ENCODE results near the gene BCL2.

The BCL2 gene

GRCh38 chr18:63109802-63110201 is 209.8 kb downstream of the BCL2 start:
- CTCF ChIA-PET: no interaction called here
- no peak overlapping the region for H3K4me3 ChIP-seq (ENCODE audit: control insufficient read depth in 1 of 7, extremely low read depth in 1 of 7, insufficient read depth in 4 of 7, low read depth in 2 of 7, low read length in 6 of 7)
- no peak for DNase-seq
- peaks cover 0 to 12% (median 0%) of the 10 kb centered on the region in 5 experiments for H3K9me3 ChIP-seq (ENCODE audit: control extremely low read depth in 1 of 5, control insufficient read depth in 4 of 5, insufficient read depth in 2 of 5, low read depth in 1 of 5, low read length in 4 of 5)
- H3K27me3 ChIP-seq (replicated peaks in 2 of 5; ENCODE audit: control insufficient read depth in 4 of 5, insufficient read depth in 5 of 5, low read length in 4 of 5): no peaks in the 10 kb centered on the region
- 98% methylated on average over 3 of the region's 4 CpGs for WGBS (ENCODE audit: insufficient coverage)
- peaks cover 16 to 45% (median 31%) of the 10 kb centered on the region in 4 experiments for H3K4me1 ChIP-seq (ENCODE audit: control extremely low read depth in 1 of 4, control insufficient read depth in 4 of 4, insufficient read depth in 4 of 4, low read length in 3 of 4)
- peaks cover 0 to 3% (median 0%) of the 10 kb centered on the region in 4 experiments for H3K36me3 ChIP-seq (ENCODE audit: control insufficient read depth in 4 of 4, insufficient read depth in 4 of 4, low read length in 3 of 4)
- POLR2A ChIA-PET: no interaction called here
- no peak overlapping the region for H3K27ac ChIP-seq (ENCODE audit: insufficient read depth in 1 of 2, low read depth in 1 of 2, low read length in 2 of 2, poor library complexity in 1 of 2, severe bottlenecking in 2 of 2)

- DNase-seq: no peak
- Histone ChIP-seq H3K4me3 (ENCODE audit: control insufficient read depth in 1 of 7, extremely low read depth in 1 of 7, insufficient read depth in 4 of 7, low read depth in 2 of 7, low read length in 6 of 7) (no peak overlapping the region), H3K27me3 (replicated peaks in 2 of 5; ENCODE audit: control insufficient read depth in 4 of 5, insufficient read depth in 5 of 5, low read length in 4 of 5) (no peaks in the 10 kb centered on the region), H3K36me3 (ENCODE audit: control insufficient read depth in 4 of 4, insufficient read depth in 4 of 4, low read length in 3 of 4) (peaks cover 0 to 3% (median 0%) of the 10 kb centered on the region in 4 experiments), H3K9me3 (ENCODE audit: control extremely low read depth in 1 of 5, control insufficient read depth in 4 of 5, insufficient read depth in 2 of 5, low read depth in 1 of 5, low read length in 4 of 5) (peaks cover 0 to 11% (median 0%) of the 10 kb centered on the region in 5 experiments), H3K4me1 (ENCODE audit: control extremely low read depth in 1 of 4, control insufficient read depth in 4 of 4, insufficient read depth in 4 of 4, low read length in 3 of 4) (peaks cover 15 to 39% (median 25%) of the 10 kb centered on the region in 4 experiments), H3K27ac (ENCODE audit: insufficient read depth in 1 of 2, low read depth in 1 of 2, low read length in 2 of 2, poor library complexity in 1 of 2, severe bottlenecking in 2 of 2) (no peak overlapping the region)
- 93% methylated on average over 3 of the region's 5 CpGs for WGBS (ENCODE audit: insufficient coverage)
- ChIA-PET POLR2A (no interaction called here), CTCF (no interaction called here)
These were observed 210.5 kb downstream of the BCL2 start for GRCh38 chr18:63109022-63109421.

GRCh38 chr18:63107931-63108330 is 211.6 kb downstream of the BCL2 start:
- Histone ChIP-seq H3K4me1 (ENCODE audit: control extremely low read depth in 1 of 4, control insufficient read depth in 4 of 4, insufficient read depth in 4 of 4, low read length in 3 of 4) (peaks cover 10 to 35% (median 20%) of the 10 kb centered on the region in 4 experiments), H3K36me3 (ENCODE audit: control insufficient read depth in 4 of 4, insufficient read depth in 4 of 4, low read length in 3 of 4) (peaks cover 0 to 3% (median 0%) of the 10 kb centered on the region in 4 experiments), H3K27me3 (replicated peaks in 2 of 5; ENCODE audit: control insufficient read depth in 4 of 5, insufficient read depth in 5 of 5, low read length in 4 of 5) (no peaks in the 10 kb centered on the region), H3K4me3 (ENCODE audit: control insufficient read depth in 1 of 7, extremely low read depth in 1 of 7, insufficient read depth in 4 of 7, low read depth in 2 of 7, low read length in 6 of 7) (no peak overlapping the region), H3K9me3 (ENCODE audit: control extremely low read depth in 1 of 5, control insufficient read depth in 4 of 5, insufficient read depth in 2 of 5, low read depth in 1 of 5, low read length in 4 of 5) (peaks cover 0 to 6% (median 0%) of the 10 kb centered on the region in 5 experiments), H3K27ac (ENCODE audit: insufficient read depth in 1 of 2, low read depth in 1 of 2, low read length in 2 of 2, poor library complexity in 1 of 2, severe bottlenecking in 2 of 2) (no peak overlapping the region)
- DNase-seq: peak in 2 of 3 donors; percentile 35 to 42
- ChIA-PET CTCF (interaction anchor here (1.2 kb wide), 1 partner anchor 33 kb away, joined by 3 read pairs; no protein-coding TSS in a partner anchor), POLR2A (no interaction called here)
- WGBS (ENCODE audit: insufficient coverage): 78% methylated on average over 7 of the region's 7 CpGs

- WGBS (ENCODE audit: insufficient coverage): 93% methylated on average over 3 of the region's 6 CpGs
- Histone ChIP-seq H3K4me3 (ENCODE audit: control insufficient read depth in 1 of 7, extremely low read depth in 1 of 7, insufficient read depth in 4 of 7, low read depth in 2 of 7, low read length in 6 of 7) (no peak overlapping the region), H3K9me3 (ENCODE audit: control extremely low read depth in 1 of 5, control insufficient read depth in 4 of 5, insufficient read depth in 2 of 5, low read depth in 1 of 5, low read length in 4 of 5) (peaks cover 0 to 6% (median 0%) of the 10 kb centered on the region in 5 experiments), H3K27me3 (replicated peaks in 2 of 5; ENCODE audit: control insufficient read depth in 4 of 5, insufficient read depth in 5 of 5, low read length in 4 of 5) (no peaks in the 10 kb centered on the region), H3K4me1 (ENCODE audit: control extremely low read depth in 1 of 4, control insufficient read depth in 4 of 4, insufficient read depth in 4 of 4, low read length in 3 of 4) (peaks cover 10 to 31% (median 17%) of the 10 kb centered on the region in 4 experiments), H3K27ac (ENCODE audit: insufficient read depth in 1 of 2, low read depth in 1 of 2, low read length in 2 of 2, poor library complexity in 1 of 2, severe bottlenecking in 2 of 2) (no peak overlapping the region), H3K36me3 (ENCODE audit: control insufficient read depth in 4 of 4, insufficient read depth in 4 of 4, low read length in 3 of 4) (peaks cover 0 to 3% (median 0%) of the 10 kb centered on the region in 4 experiments)
- ChIA-PET CTCF (interaction anchor here (0.6 to 1.2 kb wide), 2 partner anchors 13 to 32 kb away, joined by 3 read pairs; no protein-coding TSS in a partner anchor), POLR2A (no interaction called here)
- no peak for DNase-seq
These were observed 212.3 kb downstream of the BCL2 start for GRCh38 chr18:63107171-63107845.

GRCh38 chr18:63106727-63107126 is 212.8 kb downstream of the BCL2 start:
- Histone ChIP-seq H3K27me3 (replicated peaks in 2 of 5; ENCODE audit: control insufficient read depth in 4 of 5, insufficient read depth in 5 of 5, low read length in 4 of 5) (no peaks in the 10 kb centered on the region), H3K9me3 (ENCODE audit: control extremely low read depth in 1 of 5, control insufficient read depth in 4 of 5, insufficient read depth in 2 of 5, low read depth in 1 of 5, low read length in 4 of 5) (peaks cover 0 to 6% (median 0%) of the 10 kb centered on the region in 5 experiments), H3K4me1 (ENCODE audit: control extremely low read depth in 1 of 4, control insufficient read depth in 4 of 4, insufficient read depth in 4 of 4, low read length in 3 of 4) (peaks cover 9 to 27% (median 17%) of the 10 kb centered on the region in 4 experiments), H3K36me3 (ENCODE audit: control insufficient read depth in 4 of 4, insufficient read depth in 4 of 4, low read length in 3 of 4) (peaks cover 0 to 3% (median 0%) of the 10 kb centered on the region in 4 experiments), H3K27ac (ENCODE audit: insufficient read depth in 1 of 2, low read depth in 1 of 2, low read length in 2 of 2, poor library complexity in 1 of 2, severe bottlenecking in 2 of 2) (no peak overlapping the region), H3K4me3 (ENCODE audit: control insufficient read depth in 1 of 7, extremely low read depth in 1 of 7, insufficient read depth in 4 of 7, low read depth in 2 of 7, low read length in 6 of 7) (no peak overlapping the region)
- POLR2A ChIA-PET: no interaction called here
- CTCF ChIA-PET: no interaction called here
- DNase-seq: peak in 1 of 3 donors; percentile 26
- WGBS (ENCODE audit: insufficient coverage): 93% methylated on average over 3 of the region's 3 CpGs

- no peaks in the 10 kb centered on the region for H3K27me3 ChIP-seq (replicated peaks in 2 of 5; ENCODE audit: control insufficient read depth in 4 of 5, insufficient read depth in 5 of 5, low read length in 4 of 5)
- H3K4me3 ChIP-seq (ENCODE audit: control insufficient read depth in 1 of 7, extremely low read depth in 1 of 7, insufficient read depth in 4 of 7, low read depth in 2 of 7, low read length in 6 of 7): no peak overlapping the region
- ChIA-PET POLR2A (no interaction called here), CTCF (no interaction called here)
- H3K9me3 ChIP-seq (ENCODE audit: control extremely low read depth in 1 of 5, control insufficient read depth in 4 of 5, insufficient read depth in 2 of 5, low read depth in 1 of 5, low read length in 4 of 5): peaks cover 0 to 6% (median 0%) of the 10 kb centered on the region in 5 experiments
- WGBS (ENCODE audit: insufficient coverage): 95% methylated on average over 9 of the region's 14 CpGs
- H3K36me3 ChIP-seq (ENCODE audit: control insufficient read depth in 4 of 4, insufficient read depth in 4 of 4, low read length in 3 of 4): peaks cover 0 to 3% (median 0%) of the 10 kb centered on the region in 4 experiments
- DNase-seq: no peak
- peaks cover 5 to 28% (median 20%) of the 10 kb centered on the region in 4 experiments for H3K4me1 ChIP-seq (ENCODE audit: control extremely low read depth in 1 of 4, control insufficient read depth in 4 of 4, insufficient read depth in 4 of 4, low read length in 3 of 4)
- no peak overlapping the region for H3K27ac ChIP-seq (ENCODE audit: insufficient read depth in 1 of 2, low read depth in 1 of 2, low read length in 2 of 2, poor library complexity in 1 of 2, severe bottlenecking in 2 of 2)
These were observed 213.8 kb downstream of the BCL2 start for GRCh38 chr18:63105636-63106316.

- Histone ChIP-seq H3K27me3 (replicated peaks in 2 of 5; ENCODE audit: control insufficient read depth in 4 of 5, insufficient read depth in 5 of 5, low read length in 4 of 5) (no peaks in the 10 kb centered on the region), H3K36me3 (ENCODE audit: control insufficient read depth in 4 of 4, insufficient read depth in 4 of 4, low read length in 3 of 4) (no peaks in the 10 kb centered on the region), H3K27ac (ENCODE audit: insufficient read depth in 1 of 2, low read depth in 1 of 2, low read length in 2 of 2, poor library complexity in 1 of 2, severe bottlenecking in 2 of 2) (no peak overlapping the region), H3K4me3 (ENCODE audit: control insufficient read depth in 1 of 7, extremely low read depth in 1 of 7, insufficient read depth in 4 of 7, low read depth in 2 of 7, low read length in 6 of 7) (no peak overlapping the region), H3K4me1 (ENCODE audit: control extremely low read depth in 1 of 4, control insufficient read depth in 4 of 4, insufficient read depth in 4 of 4, low read length in 3 of 4) (peaks cover 5 to 37% (median 28%) of the 10 kb centered on the region in 4 experiments), H3K9me3 (ENCODE audit: control extremely low read depth in 1 of 5, control insufficient read depth in 4 of 5, insufficient read depth in 2 of 5, low read depth in 1 of 5, low read length in 4 of 5) (peaks cover 0 to 3% (median 0%) of the 10 kb centered on the region in 5 experiments)
- WGBS (ENCODE audit: insufficient coverage): 96% methylated on average over 12 of the region's 12 CpGs
- POLR2A ChIA-PET: no interaction called here
- CTCF ChIA-PET: no interaction called here
- no peak for DNase-seq
These were observed 214.7 kb downstream of the BCL2 start for GRCh38 chr18:63104868-63105267.

All from common myeloid progenitor, CD34-positive (primary cell).